ENCODE measurements around the gene ERCC5.

ERCC5 gene

DNA sequence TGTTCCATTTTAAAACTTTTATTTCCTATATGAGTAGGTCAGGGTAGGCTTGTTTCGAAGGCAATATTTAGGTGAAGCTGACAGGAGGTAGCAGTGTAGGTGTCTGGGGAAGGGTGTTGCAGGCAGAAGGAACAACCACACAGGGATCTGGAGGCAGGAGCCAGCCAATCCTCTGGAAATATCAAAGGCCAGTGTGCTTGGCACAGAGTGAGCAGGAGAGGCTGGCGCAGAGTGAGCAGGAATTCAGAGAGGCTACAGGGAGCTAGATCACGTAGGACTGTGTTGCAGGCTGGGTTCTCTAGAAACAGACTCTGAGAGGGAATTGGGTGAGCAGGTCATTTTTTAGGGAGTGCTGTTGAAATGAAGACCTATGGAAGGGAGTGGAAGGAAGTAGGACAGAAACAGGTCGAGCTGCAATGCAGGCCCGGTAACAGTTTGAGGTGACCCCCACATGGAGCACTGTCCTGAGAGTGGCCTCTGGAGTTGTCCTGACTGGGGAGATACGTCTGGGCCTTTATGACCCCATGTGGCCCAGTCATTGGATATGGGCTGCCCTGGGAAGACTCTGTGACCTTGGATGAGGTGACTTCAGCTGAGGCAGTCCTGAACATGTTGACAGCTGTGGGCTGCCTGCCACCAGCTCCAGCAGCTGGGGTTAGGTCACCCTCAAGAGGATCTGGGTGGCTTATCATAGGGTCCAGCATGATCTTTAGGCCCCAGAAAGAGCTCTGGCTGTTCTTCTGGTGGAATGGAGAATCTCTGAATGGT is 51.7 kb downstream of the ERCC5 start:
- peaks cover 3% of the 10 kb centered on the region for H3K36me3 Mint-ChIP-seq
- H3K9me3 Mint-ChIP-seq (ENCODE audit: low read depth), result no peaks in the 10 kb centered on the region
- H3K27ac Mint-ChIP-seq, result no peak overlapping the region
- no peaks in the 10 kb centered on the region for H3K27me3 Mint-ChIP-seq
- no peak overlapping the region for H3K4me3 Mint-ChIP-seq
- H3K4me1 Mint-ChIP-seq (ENCODE audit: low read depth), result no peaks in the 10 kb centered on the region

DNA sequence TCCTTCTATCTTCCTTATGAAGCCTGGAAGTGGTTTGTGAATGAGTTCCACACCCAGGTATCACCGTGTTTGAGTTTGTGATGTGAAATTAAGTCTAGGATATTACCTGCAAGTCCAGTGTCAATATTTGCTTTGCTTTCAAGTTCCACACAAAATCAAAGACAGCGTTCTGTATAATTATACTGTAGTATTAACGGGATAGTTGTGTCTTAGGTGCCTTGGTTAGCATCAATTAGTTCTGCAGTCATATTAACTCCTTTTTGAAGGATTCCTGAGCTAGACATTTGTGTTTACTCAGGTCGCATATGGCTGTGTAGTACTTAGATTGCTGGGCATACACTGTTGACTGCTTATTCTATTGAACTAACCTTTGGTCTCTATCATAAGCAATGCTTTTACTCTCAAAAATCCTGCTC is 54.4 kb downstream of the ERCC5 start:
- no peak overlapping the region for H3K27ac Mint-ChIP-seq
- no peaks in the 10 kb centered on the region for H3K9me3 Mint-ChIP-seq (ENCODE audit: low read depth)
- no peaks in the 10 kb centered on the region for H3K27me3 Mint-ChIP-seq
- no peaks in the 10 kb centered on the region for H3K4me1 Mint-ChIP-seq (ENCODE audit: low read depth)
- H3K4me3 Mint-ChIP-seq, result no peak overlapping the region
- H3K36me3 Mint-ChIP-seq, result peaks cover 3% of the 10 kb centered on the region

- no peaks in the 10 kb centered on the region for H3K4me1 Mint-ChIP-seq (ENCODE audit: low read depth)
- H3K4me3 Mint-ChIP-seq, result no peak overlapping the region
- no peaks in the 10 kb centered on the region for H3K27me3 Mint-ChIP-seq
- no peaks in the 10 kb centered on the region for H3K9me3 Mint-ChIP-seq (ENCODE audit: low read depth)
- no peaks in the 10 kb centered on the region for H3K36me3 Mint-ChIP-seq
- no peak overlapping the region for H3K27ac Mint-ChIP-seq
Observed at GRCh38 chr13:102901056-102901455, 55.2 kb downstream of the ERCC5 start.

- H3K27ac Mint-ChIP-seq, result no peak overlapping the region
- no peaks in the 10 kb centered on the region for H3K4me1 Mint-ChIP-seq (ENCODE audit: low read depth)
- no peaks in the 10 kb centered on the region for H3K9me3 Mint-ChIP-seq (ENCODE audit: low read depth)
- H3K27me3 Mint-ChIP-seq, result no peaks in the 10 kb centered on the region
- H3K4me3 Mint-ChIP-seq, result no peak overlapping the region
- no peaks in the 10 kb centered on the region for H3K36me3 Mint-ChIP-seq
Observed at GRCh38 chr13:102901615-102902305, 55.9 kb downstream of the ERCC5 start.

GRCh38 chr13:102902789-102903347 is 57.0 kb downstream of the ERCC5 start:
- Mint-ChIP-seq H3K4me3 (no peak overlapping the region), H3K9me3 (ENCODE audit: low read depth) (no peaks in the 10 kb centered on the region), H3K36me3 (no peaks in the 10 kb centered on the region), H3K27ac (no peak overlapping the region), H3K27me3 (peaks cover 1% of the 10 kb centered on the region), H3K4me1 (ENCODE audit: low read depth) (no peaks in the 10 kb centered on the region)

GRCh38 chr13:102903659-102904407 is 58.0 kb downstream of the ERCC5 start:
- Mint-ChIP-seq H3K9me3 (ENCODE audit: low read depth) (no peaks in the 10 kb centered on the region), H3K36me3 (no peaks in the 10 kb centered on the region), H3K27ac (no peak overlapping the region), H3K4me3 (no peak overlapping the region), H3K27me3 (peaks cover 1% of the 10 kb centered on the region), H3K4me1 (ENCODE audit: low read depth) (no peaks in the 10 kb centered on the region)

DNA sequence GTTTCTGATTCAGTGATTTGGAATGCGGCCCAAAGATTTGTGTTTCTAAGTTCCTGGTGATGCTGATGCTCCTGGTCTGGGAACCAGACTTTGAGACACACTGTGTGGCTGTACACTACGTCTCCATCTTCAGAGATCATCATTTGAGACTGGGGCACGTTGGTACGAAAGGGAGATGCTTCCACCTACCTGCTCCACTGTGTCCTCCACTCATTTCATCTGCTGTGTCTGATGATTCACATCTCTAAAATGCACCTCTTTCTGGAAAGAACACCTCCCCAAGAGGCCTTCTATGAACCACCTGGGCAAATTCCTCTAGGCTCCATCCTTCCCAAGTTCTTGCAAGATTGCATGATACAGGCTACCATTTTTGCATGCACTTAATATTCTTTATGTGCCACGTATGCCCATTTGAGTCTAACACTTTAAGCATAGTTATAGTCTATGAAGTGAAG is 58.6 kb downstream of the ERCC5 start:
- Mint-ChIP-seq H3K9me3 (ENCODE audit: low read depth) (no peaks in the 10 kb centered on the region), H3K27ac (no peak overlapping the region)

DNA sequence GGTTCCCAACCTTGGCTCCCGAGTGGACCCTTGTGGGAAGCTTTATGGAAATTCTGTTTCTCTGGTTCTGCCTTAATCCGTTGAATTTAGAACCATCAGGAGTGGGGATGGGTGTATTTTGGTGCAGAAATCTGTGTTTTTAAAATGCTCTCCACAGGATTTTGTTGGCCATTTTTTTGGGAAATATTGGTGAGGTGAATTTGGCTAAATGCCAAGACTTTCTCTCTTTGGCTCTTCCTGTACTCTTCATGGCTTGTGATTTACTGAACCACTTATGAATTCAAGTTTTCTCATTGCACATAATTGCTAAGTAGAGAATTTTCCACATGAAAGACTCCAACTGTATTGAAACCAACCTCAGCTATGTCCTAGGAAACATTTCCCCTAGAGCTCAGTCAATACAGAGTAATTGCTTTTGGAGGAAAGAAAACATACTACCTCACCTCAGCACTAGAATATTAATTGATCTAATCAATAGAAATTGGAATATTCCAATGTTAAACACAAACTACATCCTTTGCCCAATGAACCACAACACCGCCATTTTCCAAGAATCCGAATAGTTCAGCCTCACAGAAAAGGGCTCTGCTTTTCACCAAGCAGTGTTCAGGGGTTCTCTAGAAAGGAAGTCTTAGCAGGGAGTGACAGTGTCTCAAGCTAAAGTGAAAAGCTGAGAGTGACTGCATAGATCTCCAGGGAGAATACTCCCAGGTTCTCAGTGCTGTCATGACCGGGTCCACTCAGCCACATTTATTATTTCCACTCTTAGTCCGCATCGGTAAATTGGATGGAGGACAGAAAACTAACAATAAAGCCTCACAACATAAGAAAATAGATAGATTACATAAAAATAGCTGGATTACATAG is 60.3 kb downstream of the ERCC5 start:
- Mint-ChIP-seq H3K4me3 (no peak overlapping the region), H3K4me1 (ENCODE audit: low read depth) (no peaks in the 10 kb centered on the region), H3K27ac (no peak overlapping the region), H3K27me3 (peaks cover 1% of the 10 kb centered on the region), H3K9me3 (ENCODE audit: low read depth) (no peaks in the 10 kb centered on the region), H3K36me3 (no peaks in the 10 kb centered on the region)

More for the DNA sequence above, 58.6 kb downstream of the ERCC5 start:
- Mint-ChIP-seq H3K36me3 (no peaks in the 10 kb centered on the region), H3K4me3 (no peak overlapping the region), H3K27me3 (peaks cover 1% of the 10 kb centered on the region), H3K4me1 (ENCODE audit: low read depth) (no peaks in the 10 kb centered on the region)

- Mint-ChIP-seq H3K9me3 (ENCODE audit: low read depth) (no peaks in the 10 kb centered on the region), H3K36me3 (no peaks in the 10 kb centered on the region), H3K4me3 (no peak overlapping the region), H3K27ac (no peak overlapping the region), H3K4me1 (ENCODE audit: low read depth) (no peaks in the 10 kb centered on the region), H3K27me3 (peaks cover 1% of the 10 kb centered on the region)
Observed at GRCh38 chr13:102907016-102907756, 61.4 kb downstream of the ERCC5 start.

GRCh38 chr13:102907886-102908515 is 62.2 kb downstream of the ERCC5 start:
- H3K4me3 Mint-ChIP-seq, result no peak overlapping the region
- no peak overlapping the region for H3K27ac Mint-ChIP-seq
- H3K27me3 Mint-ChIP-seq, result peaks cover 3% of the 10 kb centered on the region
- H3K4me1 Mint-ChIP-seq (ENCODE audit: low read depth), result no peaks in the 10 kb centered on the region
- no peaks in the 10 kb centered on the region for H3K36me3 Mint-ChIP-seq
- H3K9me3 Mint-ChIP-seq (ENCODE audit: low read depth), result no peaks in the 10 kb centered on the region

GRCh38 chr13:102909971-102910370 is 64.1 kb downstream of the ERCC5 start:
- no peaks in the 10 kb centered on the region for H3K9me3 Mint-ChIP-seq (ENCODE audit: low read depth)
- no peaks in the 10 kb centered on the region for H3K4me1 Mint-ChIP-seq (ENCODE audit: low read depth)
- H3K27ac Mint-ChIP-seq, result no peak overlapping the region
- no peak overlapping the region for H3K4me3 Mint-ChIP-seq
- no peaks in the 10 kb centered on the region for H3K36me3 Mint-ChIP-seq
- H3K27me3 Mint-ChIP-seq, result peaks cover 11% of the 10 kb centered on the region

DNA sequence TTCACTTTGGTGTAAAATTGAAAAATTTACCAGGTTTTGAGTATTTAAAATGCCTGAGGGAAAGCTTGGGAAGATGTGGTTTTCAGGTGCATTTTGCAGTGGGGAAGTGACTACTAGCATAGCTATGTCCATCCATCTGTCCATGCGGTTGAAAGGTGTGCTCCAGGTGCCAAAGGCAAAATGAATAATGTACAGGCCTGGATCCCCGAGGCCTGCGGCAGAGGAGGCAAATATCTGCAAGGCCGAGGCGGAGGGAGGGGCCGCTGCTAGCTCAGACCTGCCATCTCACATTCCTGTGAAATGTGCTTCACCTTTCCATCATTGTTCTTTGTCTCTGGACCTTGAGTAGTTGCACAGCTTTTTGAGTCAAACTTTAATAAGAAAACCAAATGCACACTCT is 65.5 kb downstream of the ERCC5 start:
- Mint-ChIP-seq H3K4me3 (no peak overlapping the region), H3K27ac (no peak overlapping the region), H3K9me3 (ENCODE audit: low read depth) (no peaks in the 10 kb centered on the region), H3K27me3 (peaks cover 13% of the 10 kb centered on the region), H3K36me3 (no peaks in the 10 kb centered on the region), H3K4me1 (ENCODE audit: low read depth) (no peaks in the 10 kb centered on the region)

GRCh38 chr13:102912599-102912998 is 66.8 kb downstream of the ERCC5 start:
- no peak overlapping the region for H3K27ac Mint-ChIP-seq
- H3K9me3 Mint-ChIP-seq (ENCODE audit: low read depth), result no peaks in the 10 kb centered on the region
- H3K4me1 Mint-ChIP-seq (ENCODE audit: low read depth), result no peaks in the 10 kb centered on the region
- H3K36me3 Mint-ChIP-seq, result no peaks in the 10 kb centered on the region
- H3K4me3 Mint-ChIP-seq, result no peak overlapping the region
- peaks cover 16% of the 10 kb centered on the region for H3K27me3 Mint-ChIP-seq

All from activated naive CD8-positive, alpha-beta T cell (primary cell).